Glutamatergic neuron (in vitro differentiated cells): ENCODE data around the gene PAQR7. TPM values are rescaled to one million over a fixed set of nuclear protein-coding genes. Genes with fewer than 3 reads are reported as not detected.

Experiments
- DNase-seq: peaks from one replicate; pipeline ENCODE4 v3.0.0; 2022
- H3K27ac Mint-ChIP-seq: one replicate; pipeline ENCODE4 v1.8.0; 2020; ENCODE audit warnings: mild to moderate bottlenecking, mixed read lengths, inconsistent platforms; ENCODE audit not compliant: unreplicated experiment
- H3K27me3 Mint-ChIP-seq: one replicate; pipeline ENCODE4 v1.8.0; 2020; ENCODE audit warnings: mild to moderate bottlenecking, moderate library complexity, mixed read lengths, inconsistent platforms; ENCODE audit not compliant: unreplicated experiment
- H3K36me3 Mint-ChIP-seq: one replicate; pipeline ENCODE4 v1.8.0; 2020; ENCODE audit warnings: mild to moderate bottlenecking, mixed read lengths, inconsistent platforms; ENCODE audit not compliant: unreplicated experiment
- H3K4me1 Mint-ChIP-seq: one replicate; pipeline ENCODE4 v1.8.0; 2020; ENCODE audit warnings: mild to moderate bottlenecking, low read depth, mixed read lengths, inconsistent platforms; ENCODE audit not compliant: unreplicated experiment
- H3K4me3 Mint-ChIP-seq: one replicate; pipeline ENCODE4 v1.8.0; 2020; ENCODE audit warnings: mild to moderate bottlenecking, mixed read lengths, inconsistent platforms; ENCODE audit not compliant: unreplicated experiment
- H3K9me3 Mint-ChIP-seq: one replicate; pipeline ENCODE4 v1.8.0; 2020; ENCODE audit warnings: mild to moderate bottlenecking, moderate library complexity, mixed read lengths, inconsistent platforms; ENCODE audit not compliant: unreplicated experiment
- CTCF ChIP-seq: fragments of 200-600 bp; sonication (generic); IDR thresholded peaks from one replicate; pipeline ENCODE4 v1.5.0; 2021; ENCODE audit not compliant: partially characterized antibody, unreplicated experiment
- total RNA-seq: library from RNA; stranded (reverse); fragmentation: NEBNext Ultra II Directional; extraction: Animal tissue kit (Norgen Biotek cat#: 25700); gene quantifications from one replicate; pipeline ENCODE4 v1.2.1, GENCODE V29; 2021; ENCODE audit not compliant: unreplicated experiment

PAQR7 gene
- total RNA-seq, 1 donor from 2014 or later, result 6.4 TPM

GRCh38 chr1:25861316-25862286, 13.9 kb downstream of the PAQR7 start:
- peaks cover 5% of the 10 kb centered on the region for H3K27me3 Mint-ChIP-seq
- no peak for DNase-seq
- H3K36me3 Mint-ChIP-seq, result peaks cover 5% of the 10 kb centered on the region
- H3K4me3 Mint-ChIP-seq, result no peak overlapping the region
- peaks cover 1% of the 10 kb centered on the region for H3K9me3 Mint-ChIP-seq
- H3K4me1 Mint-ChIP-seq, result no peaks in the 10 kb centered on the region
- no peak overlapping the region for H3K27ac Mint-ChIP-seq
- TF ChIP-seq CTCF, result no peak

- peaks cover 5% of the 10 kb centered on the region for H3K36me3 Mint-ChIP-seq
- H3K4me1 Mint-ChIP-seq, result no peaks in the 10 kb centered on the region
- peak within 1 kb of the TSS; percentile 91 for H3K4me3 Mint-ChIP-seq
- TF ChIP-seq CTCF, result no peak
- peaks cover 5% of the 10 kb centered on the region for H3K27me3 Mint-ChIP-seq
- H3K9me3 Mint-ChIP-seq, result peaks cover 1% of the 10 kb centered on the region
- peak within 1 kb of the TSS; percentile 10 for H3K27ac Mint-ChIP-seq
- peak; percentile 86 for DNase-seq
Measured at GRCh38 chr1:25858906-25859789, 16.4 kb downstream of the PAQR7 start, which contains the start of gene AUNIP. Gene AUNIP (minus strand): TSS chr1:25859457. CDS start chr1:25859357, 100 bp downstream.

DNA sequence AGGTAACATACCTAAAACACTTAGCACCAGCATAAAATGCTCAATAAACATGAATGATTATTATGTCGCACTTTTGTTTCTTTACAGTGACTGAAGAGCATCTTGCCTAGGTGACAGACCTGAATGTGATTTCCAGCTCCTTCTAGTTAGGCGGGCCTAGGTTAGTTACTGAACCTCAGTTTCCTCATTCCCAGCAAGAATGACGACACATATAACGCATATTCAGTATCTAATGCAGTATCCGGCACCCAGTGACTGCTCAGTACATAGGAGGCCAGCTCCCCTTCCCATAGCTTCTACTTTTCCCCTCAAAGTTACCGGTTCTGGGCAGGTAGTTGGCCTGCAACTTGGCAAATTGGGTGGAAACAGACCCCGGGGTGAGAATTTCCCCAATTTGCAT, 17.0 kb downstream of the PAQR7 start:
- DNase-seq, result no peak
- Mint-ChIP-seq H3K4me1 (no peaks in the 10 kb centered on the region), H3K36me3 (peaks cover 5% of the 10 kb centered on the region), H3K27ac (peak overlapping the region; percentile 10), H3K9me3 (peaks cover 1% of the 10 kb centered on the region), H3K27me3 (peaks cover 5% of the 10 kb centered on the region), H3K4me3 (peak overlapping the region; percentile 91)
- TF ChIP-seq CTCF, result no peak

- Mint-ChIP-seq H3K9me3 (no peaks in the 10 kb centered on the region), H3K27me3 (peaks cover 5% of the 10 kb centered on the region), H3K36me3 (no peaks in the 10 kb centered on the region), H3K4me1 (no peaks in the 10 kb centered on the region), H3K27ac (no peak overlapping the region), H3K4me3 (no peak overlapping the region)
- no peak for DNase-seq
- TF ChIP-seq CTCF, result no peak
Measured at GRCh38 chr1:25856856-25857255, 18.7 kb downstream of the PAQR7 start.
